Osteocyte (in vitro differentiated cells): ENCODE results near the gene GAB2. TPM values are rescaled to one million over a fixed set of nuclear protein-coding genes. Genes with fewer than 3 reads are reported as not detected.

ENCODE experiments used
- DNase-seq: peaks from one replicate; pipeline ENCODE4 v3.0.0; 2021; ENCODE audit warnings: mixed read lengths; ENCODE audit not compliant: unreplicated experiment; ENCODE audit errors: extremely low spot score
- H3K27ac Mint-ChIP-seq: one replicate; pipeline ENCODE4 v1.8.0; 2021; ENCODE audit warnings: mild to moderate bottlenecking, mixed read lengths; ENCODE audit not compliant: unreplicated experiment
- H3K27me3 Mint-ChIP-seq: one replicate; pipeline ENCODE4 v1.8.0; 2021; ENCODE audit warnings: mixed read lengths; ENCODE audit not compliant: unreplicated experiment
- H3K36me3 Mint-ChIP-seq: one replicate; pipeline ENCODE4 v1.8.0; 2021; ENCODE audit warnings: mixed read lengths; ENCODE audit not compliant: unreplicated experiment
- H3K4me1 Mint-ChIP-seq: one replicate; pipeline ENCODE4 v1.8.0; 2021; ENCODE audit warnings: mixed read lengths; ENCODE audit not compliant: unreplicated experiment
- H3K4me3 Mint-ChIP-seq: one replicate; pipeline ENCODE4 v1.8.0; 2021; ENCODE audit warnings: mild to moderate bottlenecking, moderate library complexity, mixed read lengths; ENCODE audit not compliant: unreplicated experiment
- H3K9me3 Mint-ChIP-seq: one replicate; pipeline ENCODE4 v1.8.0; 2021; ENCODE audit warnings: mixed read lengths; ENCODE audit not compliant: unreplicated experiment
- total RNA-seq: library from RNA; stranded (reverse); gene quantifications from 2 replicates; pipeline ENCODE4 v1.2.1, GENCODE V29; 2021
- TF ChIP-seq, protein P1 (sequence below): fragments of 200-600 bp; sonication (generic); IDR thresholded peaks from 2 replicates; pipeline ENCODE4 v1.5.0; 2021; ENCODE audit warnings: antibody characterized with exemption, mild to moderate bottlenecking, moderate library complexity

The GAB2 gene
- total RNA-seq, 1 donor from 2014 or later, result 11.4 TPM

DNA sequence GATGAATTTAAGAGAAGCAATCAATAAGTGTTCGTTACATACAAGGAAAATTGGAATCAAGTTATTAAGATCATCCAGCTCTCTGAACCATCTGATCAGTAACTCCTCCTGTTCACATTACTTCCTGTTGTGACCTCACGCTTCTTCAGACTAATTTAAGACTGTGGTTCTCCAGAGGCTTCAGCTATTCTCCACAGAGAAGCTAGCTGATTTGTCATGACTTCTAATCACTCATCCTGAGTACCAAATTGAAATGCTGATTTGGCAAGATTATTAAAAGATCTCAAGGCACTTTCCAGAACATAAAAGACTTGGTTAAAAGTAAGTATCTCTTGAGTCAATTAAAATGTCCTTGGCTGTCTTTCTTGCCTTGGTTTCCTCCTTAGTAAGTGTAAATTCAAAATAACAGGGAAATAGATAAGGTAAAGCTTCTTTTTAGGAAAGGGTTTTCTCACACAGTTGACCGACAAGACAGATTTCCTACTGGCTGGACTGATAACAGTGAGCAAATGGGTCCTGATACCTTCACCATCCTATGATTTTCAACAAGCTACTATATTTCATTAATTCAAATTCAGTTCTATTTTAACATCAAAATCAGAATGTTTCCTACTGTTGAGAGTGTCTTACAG is 38.5 kb downstream of the GAB2 start:
- H3K4me1 Mint-ChIP-seq, result peaks cover 18% of the 10 kb centered on the region
- no peaks in the 10 kb centered on the region for H3K9me3 Mint-ChIP-seq
- TF ChIP-seq, protein P1, sequence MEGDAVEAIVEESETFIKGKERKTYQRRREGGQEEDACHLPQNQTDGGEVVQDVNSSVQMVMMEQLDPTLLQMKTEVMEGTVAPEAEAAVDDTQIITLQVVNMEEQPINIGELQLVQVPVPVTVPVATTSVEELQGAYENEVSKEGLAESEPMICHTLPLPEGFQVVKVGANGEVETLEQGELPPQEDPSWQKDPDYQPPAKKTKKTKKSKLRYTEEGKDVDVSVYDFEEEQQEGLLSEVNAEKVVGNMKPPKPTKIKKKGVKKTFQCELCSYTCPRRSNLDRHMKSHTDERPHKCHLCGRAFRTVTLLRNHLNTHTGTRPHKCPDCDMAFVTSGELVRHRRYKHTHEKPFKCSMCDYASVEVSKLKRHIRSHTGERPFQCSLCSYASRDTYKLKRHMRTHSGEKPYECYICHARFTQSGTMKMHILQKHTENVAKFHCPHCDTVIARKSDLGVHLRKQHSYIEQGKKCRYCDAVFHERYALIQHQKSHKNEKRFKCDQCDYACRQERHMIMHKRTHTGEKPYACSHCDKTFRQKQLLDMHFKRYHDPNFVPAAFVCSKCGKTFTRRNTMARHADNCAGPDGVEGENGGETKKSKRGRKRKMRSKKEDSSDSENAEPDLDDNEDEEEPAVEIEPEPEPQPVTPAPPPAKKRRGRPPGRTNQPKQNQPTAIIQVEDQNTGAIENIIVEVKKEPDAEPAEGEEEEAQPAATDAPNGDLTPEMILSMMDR, result no peak
- no peak overlapping the region for H3K27ac Mint-ChIP-seq
- DNase-seq, result no peak
- H3K4me3 Mint-ChIP-seq, result no peak overlapping the region
- peaks cover 3% of the 10 kb centered on the region for H3K36me3 Mint-ChIP-seq
- no peaks in the 10 kb centered on the region for H3K27me3 Mint-ChIP-seq

DNA sequence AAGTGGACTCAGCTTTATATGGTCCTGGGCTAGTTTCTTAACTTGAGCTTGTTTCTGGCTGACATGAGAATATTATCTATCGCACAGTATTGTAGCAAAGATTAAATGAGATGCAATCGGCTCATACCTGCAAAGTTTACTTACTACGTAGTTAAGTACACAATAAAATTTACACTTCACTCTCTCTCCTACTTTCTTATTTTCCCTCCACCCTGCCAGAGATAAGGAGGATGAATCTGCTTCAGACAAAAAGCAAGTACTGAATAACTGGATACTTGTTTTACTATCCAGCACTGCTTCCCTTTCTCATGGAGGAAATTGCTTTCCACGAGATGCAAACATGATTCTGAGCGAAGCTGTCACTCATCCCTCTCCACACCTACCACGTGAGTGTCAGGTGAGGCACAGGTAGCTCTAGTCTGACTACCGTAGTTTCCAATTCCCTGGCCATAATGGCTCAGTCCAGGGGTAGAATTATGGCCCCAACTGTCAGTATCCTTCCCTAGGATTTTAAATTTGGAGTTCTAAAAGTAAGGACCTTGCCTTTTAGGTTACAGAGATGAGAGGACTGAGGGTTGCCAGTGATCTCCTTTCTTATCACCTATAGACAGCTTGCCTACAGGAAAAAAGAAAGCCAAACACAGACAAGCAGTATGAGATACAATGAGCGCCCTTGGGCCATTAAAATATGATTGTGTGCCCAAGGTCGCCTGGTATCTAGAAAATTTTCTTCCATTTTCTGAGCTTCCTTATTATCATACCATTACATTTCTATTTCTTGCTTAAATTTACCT is 39.8 kb downstream of the GAB2 start:
- H3K36me3 Mint-ChIP-seq, result peaks cover 1% of the 10 kb centered on the region
- H3K4me1 Mint-ChIP-seq, result peaks cover 18% of the 10 kb centered on the region
- H3K4me3 Mint-ChIP-seq, result no peak overlapping the region
- no peaks in the 10 kb centered on the region for H3K9me3 Mint-ChIP-seq
- no peak overlapping the region for H3K27ac Mint-ChIP-seq
- DNase-seq, result no peak
- no peaks in the 10 kb centered on the region for H3K27me3 Mint-ChIP-seq
- TF ChIP-seq, protein P1, result no peak

DNA sequence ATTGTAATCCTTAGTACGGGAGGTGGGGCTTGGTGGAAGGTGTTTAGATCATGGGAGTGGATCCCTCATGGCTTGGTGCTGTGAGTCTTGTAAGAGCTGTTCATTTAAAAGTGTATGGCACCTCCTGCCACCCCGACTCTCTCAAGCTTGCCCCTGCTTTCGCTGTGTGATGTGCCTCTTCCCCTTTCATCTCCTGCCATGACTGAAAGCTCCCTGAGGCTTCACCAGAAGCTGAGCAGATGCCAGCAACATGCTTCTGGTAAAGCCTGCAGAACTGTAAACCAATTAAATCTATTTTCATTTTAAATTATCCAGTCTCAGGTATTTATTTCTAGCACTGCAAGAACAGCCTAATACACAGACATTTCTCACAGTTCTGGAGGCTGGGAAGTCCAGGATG is 40.8 kb downstream of the GAB2 start:
- no peak overlapping the region for H3K4me3 Mint-ChIP-seq
- H3K27me3 Mint-ChIP-seq, result no peaks in the 10 kb centered on the region
- H3K27ac Mint-ChIP-seq, result no peak overlapping the region
- peaks cover 16% of the 10 kb centered on the region for H3K4me1 Mint-ChIP-seq
- H3K36me3 Mint-ChIP-seq, result no peaks in the 10 kb centered on the region
- no peaks in the 10 kb centered on the region for H3K9me3 Mint-ChIP-seq
- no peak for DNase-seq
- TF ChIP-seq, protein P1, result no peak

DNA sequence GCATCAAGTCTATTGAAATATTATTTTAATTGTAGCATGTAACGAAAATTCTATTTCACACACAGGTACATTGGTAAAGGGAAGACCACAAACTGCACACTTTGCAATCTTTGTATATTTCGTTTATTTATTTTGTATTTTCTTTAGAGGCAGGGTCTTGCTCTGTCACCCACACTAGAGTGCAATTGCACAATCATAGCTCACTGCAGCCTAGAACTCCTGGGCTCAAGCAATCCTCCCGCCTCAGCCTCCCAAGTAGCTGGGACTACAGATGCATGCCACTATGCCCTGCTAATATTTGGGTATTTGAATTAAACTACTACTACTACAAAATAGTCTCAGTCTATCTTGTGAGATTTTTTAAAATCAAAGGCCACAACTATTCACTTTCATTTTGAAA is 42.7 kb downstream of the GAB2 start:
- no peak overlapping the region for H3K27ac Mint-ChIP-seq
- DNase-seq, result no peak
- TF ChIP-seq, protein P1, result no peak
- H3K36me3 Mint-ChIP-seq, result no peaks in the 10 kb centered on the region
- no peaks in the 10 kb centered on the region for H3K27me3 Mint-ChIP-seq
- no peak overlapping the region for H3K4me3 Mint-ChIP-seq
- no peaks in the 10 kb centered on the region for H3K9me3 Mint-ChIP-seq
- H3K4me1 Mint-ChIP-seq, result peaks cover 8% of the 10 kb centered on the region

DNA sequence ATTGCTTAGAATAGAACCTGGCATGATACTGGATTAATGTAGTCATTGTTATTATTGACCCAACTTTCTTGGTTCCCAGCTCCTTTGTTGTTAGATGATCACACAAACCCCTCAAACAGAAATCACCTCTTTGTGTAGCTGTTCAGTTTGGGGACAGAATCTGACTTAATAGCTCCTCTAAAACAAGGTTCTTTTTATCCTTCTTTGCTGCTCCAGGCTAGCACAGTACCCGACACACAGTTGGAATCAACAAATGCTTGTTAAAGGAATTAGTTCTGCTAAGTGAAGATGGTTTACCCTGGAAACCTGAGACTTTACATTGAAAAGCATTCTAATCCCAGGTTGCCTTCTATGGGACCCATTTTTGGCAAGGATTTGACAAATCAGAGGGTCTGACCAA is 43.9 kb downstream of the GAB2 start:
- no peak for DNase-seq
- Mint-ChIP-seq H3K27me3 (no peaks in the 10 kb centered on the region), H3K4me1 (peaks cover 8% of the 10 kb centered on the region), H3K27ac (no peak overlapping the region), H3K4me3 (no peak overlapping the region), H3K36me3 (no peaks in the 10 kb centered on the region), H3K9me3 (no peaks in the 10 kb centered on the region)
- TF ChIP-seq, protein P1, result no peak
